WTC11 (cell line): ENCODE results near the gene RC3H1. TPM values are rescaled to one million over a fixed set of nuclear protein-coding genes. Genes with fewer than 3 reads are reported as not detected.
"Not testable (repeated sequence)": the region's sequence is repeated elsewhere in the genome, so short reads cannot be mapped to it uniquely, and the experiment has no call there.

ENCODE experiments used
- ATAC-seq: fragments of 200-7000 bp; cut with Tn5 transposase; 2 replicates; pipeline ENCODE4 v1.10.0; 2021; ENCODE audit warnings: mild to moderate bottlenecking, moderate library complexity
- CTCF ChIA-PET: fragments of 300-600 bp; sonication (Branson Sonifier 250); formaldehyde crosslinking; loops from one replicate; lab custom pipeline; 2021; ENCODE audit warnings: antibody characterized with exemption; lab: Charles Lee
- POLR2A ChIA-PET: fragments of 350-600 bp; sonication (Branson Sonifier 250); formaldehyde crosslinking; loops from one replicate; lab custom pipeline; 2021; ENCODE audit warnings: antibody characterized with exemption; lab: Charles Lee
- DNase-seq: peaks from one replicate; pipeline ENCODE4 v3.0.0; 2021; ENCODE audit warnings: low spot score
- H3K27ac Mint-ChIP-seq: 2 replicates; pipeline ENCODE4 v1.8.0; 2021; ENCODE audit warnings: mixed read lengths
- H3K27me3 Mint-ChIP-seq: 2 replicates; pipeline ENCODE4 v1.8.0; 2021; ENCODE audit warnings: low read depth, mild to moderate bottlenecking, moderate library complexity, mixed read lengths
- H3K36me3 Mint-ChIP-seq: 2 replicates; pipeline ENCODE4 v1.8.0; 2021; ENCODE audit warnings: mixed read lengths
- H3K4me1 Mint-ChIP-seq: 2 replicates; pipeline ENCODE4 v1.8.0; 2022; ENCODE audit warnings: mixed read lengths
- H3K4me3 Mint-ChIP-seq: 2 replicates; pipeline ENCODE4 v1.8.0; 2021; ENCODE audit warnings: mild to moderate bottlenecking, moderate library complexity, mixed read lengths
- H3K9me3 Mint-ChIP-seq: 2 replicates; pipeline ENCODE4 v1.8.0; 2021; ENCODE audit warnings: mixed read lengths
- AR ChIP-seq: fragments of 250-450 bp; sonication (Bioruptor Pico); IDR thresholded peaks from 2 replicates; pipeline ENCODE4 v1.9.0; 2021; ENCODE audit warnings: mild to moderate bottlenecking
- CREM ChIP-seq: sonication (generic); formaldehyde crosslinking; IDR thresholded peaks from 2 replicates; pipeline ENCODE4 v1.8.1; 2022; ENCODE audit warnings: mild to moderate bottlenecking, missing genetic modification reagents, moderate library complexity
- E2F1 ChIP-seq: sonication (generic); formaldehyde crosslinking; IDR thresholded peaks from 2 replicates; pipeline ENCODE4 v1.8.0; 2022; ENCODE audit warnings: mild to moderate bottlenecking, missing genetic modification reagents
- FOXK1 ChIP-seq: sonication (generic); formaldehyde crosslinking; IDR thresholded peaks from 2 replicates; pipeline ENCODE4 v1.8.0; 2022; ENCODE audit warnings: mild to moderate bottlenecking, moderate library complexity, missing genetic modification reagents
- GRHL2 ChIP-seq: fragments of 250-450 bp; sonication (Bioruptor Pico); IDR thresholded peaks from 2 replicates; pipeline ENCODE4 v1.8.0; 2022; ENCODE audit warnings: mild to moderate bottlenecking, moderate library complexity; ENCODE audit not compliant: insufficient replicate concordance, severe bottlenecking
- JAZF1 ChIP-seq: fragments of 250-450 bp; sonication (Bioruptor Pico); IDR thresholded peaks from 2 replicates; pipeline ENCODE4 v1.9.0; 2021; ENCODE audit warnings: moderate library complexity, mild to moderate bottlenecking, inconsistent platforms
- MXD4 ChIP-seq: fragments of 250-450 bp; sonication (Bioruptor Pico); IDR thresholded peaks from 2 replicates; pipeline ENCODE4 v1.8.0; 2021; ENCODE audit warnings: mild to moderate bottlenecking, moderate library complexity, borderline replicate concordance
- NR3C1 ChIP-seq: sonication (generic); formaldehyde crosslinking; conservative IDR thresholded peaks from 2 replicates; pipeline ENCODE4 v1.8.1; 2023; ENCODE audit warnings: low read depth, mild to moderate bottlenecking, missing genetic modification reagents
- PREB ChIP-seq: sonication (generic); formaldehyde crosslinking; IDR thresholded peaks from 2 replicates; pipeline ENCODE4 v1.8.1; 2022; ENCODE audit warnings: mild to moderate bottlenecking, missing genetic modification reagents, moderate library complexity, borderline replicate concordance
- RELA ChIP-seq: sonication (generic); formaldehyde crosslinking; IDR thresholded peaks from 2 replicates; pipeline ENCODE4 v1.8.1; 2022; ENCODE audit warnings: missing genetic modification reagents, mild to moderate bottlenecking, borderline replicate concordance
- TEAD4 ChIP-seq: sonication (generic); formaldehyde crosslinking; IDR thresholded peaks from 2 replicates; pipeline ENCODE4 v1.8.0; 2022; ENCODE audit warnings: mild to moderate bottlenecking, missing genetic modification reagents
- TP53 ChIP-seq: sonication (generic); formaldehyde crosslinking; IDR thresholded peaks from 2 replicates; pipeline ENCODE4 v1.8.1; 2023; ENCODE audit warnings: mild to moderate bottlenecking, missing genetic modification reagents
- ZNF121 ChIP-seq: sonication (generic); formaldehyde crosslinking; IDR thresholded peaks from 2 replicates; pipeline ENCODE4 v1.8.0; 2023; ENCODE audit warnings: missing genetic modification reagents
- ZNF138 ChIP-seq: sonication (generic); formaldehyde crosslinking; conservative IDR thresholded peaks from 2 replicates; pipeline ENCODE4 v1.8.1; 2022; ENCODE audit warnings: mild to moderate bottlenecking, moderate library complexity, missing genetic modification reagents
- ZNF232 ChIP-seq: sonication (generic); formaldehyde crosslinking; IDR thresholded peaks from 2 replicates; pipeline ENCODE4 v1.8.0; 2022; ENCODE audit warnings: mild to moderate bottlenecking, missing genetic modification reagents
- ZNF416 ChIP-seq: fragments of 250-450 bp; sonication (Bioruptor Pico); IDR thresholded peaks from 2 replicates; pipeline ENCODE4 v1.9.0; 2021; ENCODE audit warnings: mild to moderate bottlenecking, inconsistent platforms
- total RNA-seq: library from RNA; stranded (reverse); gene quantifications from 3 replicates; pipeline ENCODE4 v1.2.3, GENCODE V29; 2021
- TF ChIP-seq, protein P1 (sequence below): sonication (generic); formaldehyde crosslinking; IDR thresholded peaks from 2 replicates; pipeline ENCODE4 v1.8.1; 2023; ENCODE audit warnings: mild to moderate bottlenecking, missing genetic modification reagents, borderline replicate concordance

RC3H1 gene
- total RNA-seq, 1 experiment from 2014 or later, result 25.4 TPM

DNA sequence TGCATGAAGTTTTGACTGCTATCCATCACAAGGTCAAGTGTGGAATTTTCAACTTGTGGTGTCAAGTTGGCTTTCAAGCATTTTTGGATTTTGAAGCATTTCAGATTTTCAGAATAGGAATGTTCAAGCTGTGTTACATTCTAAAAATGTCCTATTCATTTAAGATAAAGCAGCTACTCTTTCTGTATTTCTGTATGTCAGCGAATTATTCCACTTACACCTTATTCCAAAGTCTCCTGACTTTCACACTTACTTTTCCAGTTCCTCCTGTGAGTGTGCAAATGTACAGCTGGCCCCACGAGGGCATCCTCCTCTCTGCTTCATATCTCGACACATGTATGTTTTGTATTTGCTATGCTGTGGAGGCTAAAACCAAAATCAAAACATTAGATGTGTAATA lies 51.9 kb downstream of the RC3H1 start:
- H3K27me3 Mint-ChIP-seq, result no peaks in the 10 kb centered on the region
- H3K36me3 Mint-ChIP-seq, result peaks cover 49% of the 10 kb centered on the region
- no peak for TF ChIP-seq NR3C1 (CRISPR knock-in tag)
- H3K4me3 Mint-ChIP-seq, result no peak overlapping the region
- POLR2A ChIA-PET, result no interaction called here
- CTCF ChIA-PET, result no interaction called here
- DNase-seq, result no peak
- no peak overlapping the region for H3K27ac Mint-ChIP-seq
- H3K9me3 Mint-ChIP-seq, result no peaks in the 10 kb centered on the region
- ATAC-seq, result no peak
- no peaks in the 10 kb centered on the region for H3K4me1 Mint-ChIP-seq

DNA sequence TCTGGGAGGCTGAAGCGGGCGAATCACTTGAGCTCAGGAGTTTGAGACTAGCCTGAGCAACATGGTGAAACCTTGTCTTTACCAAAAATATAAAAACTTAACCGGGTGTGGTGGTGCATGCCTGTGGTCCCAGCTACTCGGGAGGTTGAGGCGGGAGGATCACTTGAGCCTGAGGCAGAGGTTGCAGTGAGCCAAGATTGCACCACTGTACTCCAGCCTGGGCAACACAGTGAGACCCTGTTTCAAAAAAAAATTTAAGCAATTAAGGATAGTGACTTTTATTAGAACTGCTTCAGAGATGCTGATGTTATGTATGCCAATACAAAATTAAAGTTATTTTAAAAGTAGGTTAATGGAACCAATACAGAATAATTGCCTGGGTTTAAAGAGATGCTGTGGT lies 56.3 kb downstream of the RC3H1 start:
- TF ChIP-seq ZNF121 (CRISPR knock-in tag), result peak; percentile 61
- H3K27ac Mint-ChIP-seq, CTCF ChIA-PET, ATAC-seq, H3K4me3 Mint-ChIP-seq, DNase-seq, H3K4me1 Mint-ChIP-seq, H3K9me3 Mint-ChIP-seq, H3K27me3 Mint-ChIP-seq, POLR2A ChIA-PET: not testable (repeated sequence)
- H3K36me3 Mint-ChIP-seq, result peaks cover 53% of the 10 kb centered on the region

DNA sequence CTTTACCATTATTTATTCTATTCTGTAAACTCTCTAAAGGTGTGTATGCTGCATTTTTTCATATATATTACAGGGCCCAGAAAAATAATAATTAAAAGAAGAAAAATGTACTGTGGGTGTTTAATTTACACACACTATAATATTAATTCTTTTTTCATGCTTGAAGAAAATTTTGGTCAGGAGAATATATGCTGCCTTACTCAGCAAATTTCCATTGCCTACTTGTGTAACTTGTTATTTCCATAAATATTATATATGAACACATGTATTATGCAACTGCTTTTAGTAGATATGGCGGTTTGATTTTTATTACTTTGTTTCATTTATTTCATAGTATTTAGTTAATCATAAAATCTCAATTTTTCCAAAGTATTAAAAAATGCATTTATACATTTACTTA lies 58.7 kb downstream of the RC3H1 start:
- POLR2A ChIA-PET, result no interaction called here
- ATAC-seq, result no peak
- Mint-ChIP-seq H3K9me3 (no peaks in the 10 kb centered on the region), H3K4me3 (no peak overlapping the region), H3K4me1 (no peaks in the 10 kb centered on the region), H3K27ac (no peak overlapping the region), H3K36me3 (peaks cover 63% of the 10 kb centered on the region), H3K27me3 (no peaks in the 10 kb centered on the region)
- DNase-seq, result no peak
- CTCF ChIA-PET, result no interaction called here
- TF ChIP-seq, protein P1, sequence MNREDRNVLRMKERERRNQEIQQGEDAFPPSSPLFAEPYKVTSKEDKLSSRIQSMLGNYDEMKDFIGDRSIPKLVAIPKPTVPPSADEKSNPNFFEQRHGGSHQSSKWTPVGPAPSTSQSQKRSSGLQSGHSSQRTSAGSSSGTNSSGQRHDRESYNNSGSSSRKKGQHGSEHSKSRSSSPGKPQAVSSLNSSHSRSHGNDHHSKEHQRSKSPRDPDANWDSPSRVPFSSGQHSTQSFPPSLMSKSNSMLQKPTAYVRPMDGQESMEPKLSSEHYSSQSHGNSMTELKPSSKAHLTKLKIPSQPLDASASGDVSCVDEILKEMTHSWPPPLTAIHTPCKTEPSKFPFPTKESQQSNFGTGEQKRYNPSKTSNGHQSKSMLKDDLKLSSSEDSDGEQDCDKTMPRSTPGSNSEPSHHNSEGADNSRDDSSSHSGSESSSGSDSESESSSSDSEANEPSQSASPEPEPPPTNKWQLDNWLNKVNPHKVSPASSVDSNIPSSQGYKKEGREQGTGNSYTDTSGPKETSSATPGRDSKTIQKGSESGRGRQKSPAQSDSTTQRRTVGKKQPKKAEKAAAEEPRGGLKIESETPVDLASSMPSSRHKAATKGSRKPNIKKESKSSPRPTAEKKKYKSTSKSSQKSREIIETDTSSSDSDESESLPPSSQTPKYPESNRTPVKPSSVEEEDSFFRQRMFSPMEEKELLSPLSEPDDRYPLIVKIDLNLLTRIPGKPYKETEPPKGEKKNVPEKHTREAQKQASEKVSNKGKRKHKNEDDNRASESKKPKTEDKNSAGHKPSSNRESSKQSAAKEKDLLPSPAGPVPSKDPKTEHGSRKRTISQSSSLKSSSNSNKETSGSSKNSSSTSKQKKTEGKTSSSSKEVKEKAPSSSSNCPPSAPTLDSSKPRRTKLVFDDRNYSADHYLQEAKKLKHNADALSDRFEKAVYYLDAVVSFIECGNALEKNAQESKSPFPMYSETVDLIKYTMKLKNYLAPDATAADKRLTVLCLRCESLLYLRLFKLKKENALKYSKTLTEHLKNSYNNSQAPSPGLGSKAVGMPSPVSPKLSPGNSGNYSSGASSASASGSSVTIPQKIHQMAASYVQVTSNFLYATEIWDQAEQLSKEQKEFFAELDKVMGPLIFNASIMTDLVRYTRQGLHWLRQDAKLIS (CRISPR knock-in tag), result no peak
- no peak for TF ChIP-seq ZNF416 (CRISPR knock-in tag)
- TF ChIP-seq TP53 (CRISPR knock-in tag), result no peak
- no peak for TF ChIP-seq MXD4 (CRISPR knock-in tag)
- no peak for TF ChIP-seq JAZF1 (CRISPR knock-in tag)
- no peak for TF ChIP-seq ZNF232
- TF ChIP-seq GRHL2 (CRISPR knock-in tag), result no peak
- TF ChIP-seq ZNF138 (CRISPR knock-in tag), result no peak
- TF ChIP-seq TEAD4 (CRISPR knock-in tag), result no peak
- TF ChIP-seq E2F1 (CRISPR knock-in tag), result no peak
- TF ChIP-seq CREM, result no peak
- TF ChIP-seq PREB (CRISPR knock-in tag), result no peak

DNA sequence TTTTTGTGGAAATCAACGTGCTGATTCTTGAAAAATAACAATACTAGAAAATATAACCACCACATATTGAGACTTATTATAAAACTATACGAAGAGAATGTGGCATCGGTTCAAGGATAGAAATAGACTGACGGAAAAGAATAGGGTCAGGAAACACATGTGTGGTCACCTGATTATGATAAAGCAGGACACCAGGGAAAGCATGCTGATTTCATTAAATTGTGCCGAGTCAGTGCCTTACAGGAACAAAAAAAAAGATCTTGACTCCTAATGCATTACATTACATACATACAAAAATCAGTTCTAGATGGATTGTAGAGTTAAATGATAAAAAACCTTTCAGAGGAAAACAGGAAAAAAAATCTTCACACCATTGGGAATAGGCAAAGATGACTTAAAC lies 61.5 kb downstream of the RC3H1 start:
- Mint-ChIP-seq H3K9me3 (no peaks in the 10 kb centered on the region), H3K4me3 (no peak overlapping the region), H3K27me3 (no peaks in the 10 kb centered on the region), H3K4me1 (no peaks in the 10 kb centered on the region), H3K36me3 (peaks cover 60% of the 10 kb centered on the region), H3K27ac (no peak overlapping the region; the same call in 1 of the 2 replicates)
- ATAC-seq, result no peak
- ChIA-PET POLR2A (no interaction called here), CTCF (no interaction called here)
- no peak for DNase-seq
- TF ChIP-seq RELA (CRISPR knock-in tag) (no peak), AR (CRISPR knock-in tag) (no peak), FOXK1 (CRISPR knock-in tag) (no peak)
